ENCODE results near the gene CSPG4.

GRCh38 chr15:75729326-75730069 lies 16.9 kb upstream of the CSPG4 start:
- TF ChIP-seq CTCF (IDR thresholded peaks at IDR 0.05) (no peak), POLR2A (IDR thresholded peaks at IDR 0.05) (no peak), EP300 (IDR thresholded peaks at IDR 0.05) (no peak)
